NCI-H510A (cell line): ENCODE measurements around the gene GNAI2.
"Not testable (repeated sequence)": the region's sequence is repeated elsewhere in the genome, so short reads cannot be mapped to it uniquely, and the experiment has no call there.

ENCODE experiments used
- DNase-seq: peaks from one replicate; lab custom pipeline; 2025; lab: John Stamatoyannopoulos, UW

GNAI2 gene

DNA sequence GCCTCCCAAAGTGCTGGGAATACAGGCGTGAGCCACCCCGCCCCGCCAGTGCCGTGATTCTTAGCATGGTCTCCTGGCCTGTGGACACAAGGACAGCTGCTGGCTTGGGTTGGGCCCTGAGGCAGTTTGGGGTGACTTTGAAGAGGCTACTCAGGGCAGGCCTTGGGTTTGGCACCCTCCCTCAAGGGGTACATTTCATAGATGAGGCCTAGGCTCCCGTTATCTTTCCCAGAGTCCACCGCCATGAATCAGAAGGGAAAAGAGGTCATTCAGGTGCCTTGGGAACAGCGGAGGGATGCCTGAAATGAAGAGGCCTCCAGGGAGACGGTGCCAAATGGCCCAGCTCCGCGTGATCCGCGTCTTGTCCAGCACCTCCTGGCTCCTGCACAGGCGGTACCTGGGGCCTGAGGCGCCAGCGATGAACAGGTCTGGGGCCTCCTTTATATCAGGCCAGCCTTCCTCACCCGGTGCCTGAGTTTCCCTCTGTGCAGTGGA, 9.3 kb downstream of the GNAI2 start:
- no peak for DNase-seq

GRCh38 chr3:50245831-50246516, 10.0 kb downstream of the GNAI2 start:
- peak; percentile 32 for DNase-seq

DNA sequence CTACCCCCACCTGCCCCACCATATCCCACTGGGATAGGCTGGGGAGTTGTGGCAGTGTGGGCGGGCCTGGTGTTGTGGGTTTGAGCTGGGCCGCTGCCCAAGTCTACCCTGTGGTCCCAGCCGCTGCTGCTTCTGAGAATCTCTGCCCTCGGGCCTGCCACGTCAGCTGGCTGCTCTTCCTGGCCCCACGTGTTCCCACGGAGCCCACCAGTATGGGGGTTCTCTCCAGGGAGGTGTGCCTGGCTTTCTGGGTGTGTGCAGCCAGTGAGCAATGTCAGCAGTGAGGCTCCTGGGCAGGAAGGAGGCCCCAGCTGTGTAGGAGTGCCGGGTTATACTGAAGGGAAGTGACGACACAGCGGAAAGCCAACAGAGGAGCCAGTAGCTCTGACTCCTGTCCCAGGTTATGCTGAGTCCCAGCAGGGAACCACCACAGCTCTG, 10.5 kb downstream of the GNAI2 start:
- DNase-seq = no peak

DNA sequence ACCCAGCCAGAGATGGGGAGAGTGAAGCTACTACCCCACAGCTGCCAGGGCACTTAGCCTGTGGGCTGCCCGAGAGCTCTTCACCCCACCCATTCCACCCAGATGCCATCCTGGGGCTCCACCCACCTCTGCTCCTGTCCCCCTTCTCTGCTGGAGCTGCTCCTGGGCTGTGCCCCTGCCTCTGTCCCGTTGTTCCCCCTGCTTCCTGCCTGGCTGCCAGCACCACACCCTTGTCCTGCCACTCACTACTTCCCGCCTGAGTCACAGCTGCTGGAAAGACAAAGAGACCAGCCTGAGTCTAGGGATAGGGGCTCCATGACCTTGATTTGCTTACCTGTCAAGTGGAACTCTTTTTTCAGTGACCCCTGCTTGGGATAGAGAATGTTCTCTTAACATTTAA, 12.4 kb downstream of the GNAI2 start:
- DNase-seq = no peak

- DNase-seq = no peak
Measured at GRCh38 chr3:50249457-50249856, 13.5 kb downstream of the GNAI2 start.

DNA sequence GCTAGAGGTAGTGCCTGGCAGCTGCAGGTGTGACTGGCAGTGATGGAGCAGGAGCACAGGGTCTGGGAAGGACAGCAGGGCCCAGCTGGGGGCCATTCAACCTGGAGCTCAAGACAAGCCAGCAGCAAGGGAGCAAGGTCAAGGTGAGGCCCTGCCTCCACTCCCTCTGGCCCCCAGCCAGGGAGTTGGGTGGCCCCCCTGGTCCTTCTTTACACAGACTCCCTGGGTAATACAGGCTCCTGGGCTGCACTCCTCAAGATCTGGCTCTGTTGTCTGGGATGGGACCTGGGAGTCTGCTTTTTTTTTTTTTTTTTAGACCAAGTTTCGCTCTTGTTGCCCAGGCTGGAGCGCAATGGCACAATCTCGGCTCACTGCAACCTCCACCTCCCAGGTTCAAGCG, 14.5 kb downstream of the GNAI2 start:
- no peak for DNase-seq

GRCh38 chr3:50251220-50251619, 15.2 kb downstream of the GNAI2 start:
- DNase-seq = no peak

DNA sequence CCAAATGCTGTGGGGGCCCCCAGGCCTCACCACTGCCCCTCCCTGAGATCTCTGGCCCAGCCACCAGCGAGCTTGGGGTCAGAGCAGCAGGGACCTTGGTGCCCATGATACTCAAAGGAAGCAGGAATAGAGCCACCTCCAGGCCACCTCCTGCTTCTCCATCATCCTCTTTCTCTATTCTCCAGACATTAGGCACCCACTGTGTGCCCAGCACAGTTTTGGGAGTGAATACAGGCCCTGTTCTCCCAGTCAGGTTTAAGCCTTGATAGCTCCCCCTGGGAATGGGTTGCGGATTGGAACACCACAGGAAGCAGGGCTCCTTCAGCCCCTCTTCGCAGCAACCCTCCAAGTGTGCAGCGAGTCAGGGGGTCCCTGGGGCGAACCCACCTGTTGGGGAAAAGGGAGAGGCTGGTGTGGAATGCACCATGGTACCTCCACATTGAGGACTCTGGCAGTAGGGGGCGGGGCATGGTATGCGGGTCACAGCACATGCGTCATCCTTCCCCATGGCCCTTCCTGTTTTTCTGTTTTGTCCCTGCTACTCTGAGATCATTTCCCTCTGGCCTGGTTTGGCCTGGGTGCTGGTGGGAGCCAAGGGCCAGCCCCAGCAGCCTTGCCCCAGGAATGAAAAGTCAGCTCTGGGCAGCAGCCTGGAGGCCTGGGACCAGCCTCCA, 18.7 kb downstream of the GNAI2 start:
- no peak for DNase-seq

DNA sequence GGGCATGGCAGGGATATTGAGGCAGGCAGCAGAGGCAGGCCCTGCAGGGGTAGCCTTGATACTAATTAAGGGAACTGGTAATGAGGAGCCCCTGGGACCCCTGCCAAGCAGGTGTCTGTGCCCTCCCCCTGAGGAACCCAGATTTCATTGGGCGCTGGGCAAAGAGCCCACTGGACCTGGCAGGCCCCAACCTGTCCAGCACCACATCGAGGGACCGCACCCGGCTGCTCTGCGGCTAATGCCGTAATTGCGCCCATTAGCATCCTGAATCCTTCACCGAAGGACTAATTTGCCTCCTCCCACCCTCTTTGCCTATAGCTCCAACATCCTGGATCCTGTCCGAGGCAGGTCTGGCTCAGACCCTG, 19.2 kb downstream of the GNAI2 start:
- no peak for DNase-seq

- DNase-seq = peak; percentile 15
Measured at GRCh38 chr3:50256978-50257890, 21.2 kb downstream of the GNAI2 start.

DNA sequence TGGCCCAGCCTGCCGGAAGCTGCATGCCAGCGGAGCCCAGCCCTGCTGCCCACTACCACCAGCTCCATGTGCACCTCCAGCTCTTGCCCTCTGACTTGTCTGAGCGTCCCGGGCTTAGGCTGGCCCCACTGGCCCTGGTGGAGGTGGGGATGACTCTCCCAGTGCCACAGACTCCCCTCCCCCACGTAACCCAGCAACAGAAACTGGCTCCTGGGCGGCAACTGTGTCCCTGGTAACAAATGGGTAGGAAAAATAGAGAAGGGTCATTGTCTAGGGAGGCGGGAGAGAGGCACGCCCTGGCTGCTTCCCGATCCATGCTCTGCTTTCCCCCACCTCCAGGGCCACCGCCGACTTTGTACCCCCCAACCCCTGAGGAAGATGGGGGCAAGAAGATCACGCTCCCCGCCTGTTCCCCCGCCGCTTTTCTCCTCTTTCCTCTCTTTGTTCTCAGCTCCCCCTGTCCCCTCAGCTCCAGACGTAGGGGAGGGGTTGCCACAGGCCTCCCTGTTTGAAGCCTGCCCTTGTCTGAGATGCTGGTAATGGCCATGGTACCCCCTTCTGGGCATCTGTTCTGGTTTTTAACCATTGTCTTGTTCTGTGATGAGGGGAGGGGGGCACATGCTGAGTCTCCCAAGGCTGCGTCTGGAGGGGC, 22.2 kb downstream of the GNAI2 start:
- no peak for DNase-seq

GRCh38 chr3:50258979-50259378, 23.0 kb downstream of the GNAI2 start:
- DNase-seq = no peak

DNA sequence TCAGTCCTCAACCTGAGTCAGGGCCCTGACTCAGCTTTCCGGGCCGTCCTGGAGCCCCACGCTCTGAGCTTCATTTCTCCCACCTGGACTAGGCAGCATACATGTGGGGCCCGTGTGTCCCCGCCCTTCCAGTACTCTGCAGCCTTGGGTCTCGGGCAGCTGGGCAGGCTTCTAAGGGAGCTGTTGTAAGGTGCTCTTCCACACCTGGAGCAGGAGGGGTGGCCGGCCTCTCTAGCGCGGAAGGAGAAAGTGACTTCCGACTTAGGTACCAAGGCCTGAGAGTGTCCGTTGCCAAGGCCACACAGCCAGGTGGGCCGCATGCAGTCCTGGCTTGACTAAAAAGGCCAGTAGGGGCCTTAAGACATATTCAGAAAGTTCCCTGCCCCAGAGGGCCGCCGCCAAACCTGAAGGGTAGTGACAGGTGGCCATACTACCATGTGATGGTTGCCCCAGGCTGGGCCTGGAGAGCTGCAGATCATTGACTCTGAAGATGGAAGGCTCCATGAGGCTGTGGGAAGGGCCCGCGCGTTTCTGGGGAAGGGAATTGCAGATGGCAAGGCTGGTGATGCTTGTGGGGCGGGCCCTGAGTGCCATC, 23.5 kb downstream of the GNAI2 start:
- no peak for DNase-seq

DNA sequence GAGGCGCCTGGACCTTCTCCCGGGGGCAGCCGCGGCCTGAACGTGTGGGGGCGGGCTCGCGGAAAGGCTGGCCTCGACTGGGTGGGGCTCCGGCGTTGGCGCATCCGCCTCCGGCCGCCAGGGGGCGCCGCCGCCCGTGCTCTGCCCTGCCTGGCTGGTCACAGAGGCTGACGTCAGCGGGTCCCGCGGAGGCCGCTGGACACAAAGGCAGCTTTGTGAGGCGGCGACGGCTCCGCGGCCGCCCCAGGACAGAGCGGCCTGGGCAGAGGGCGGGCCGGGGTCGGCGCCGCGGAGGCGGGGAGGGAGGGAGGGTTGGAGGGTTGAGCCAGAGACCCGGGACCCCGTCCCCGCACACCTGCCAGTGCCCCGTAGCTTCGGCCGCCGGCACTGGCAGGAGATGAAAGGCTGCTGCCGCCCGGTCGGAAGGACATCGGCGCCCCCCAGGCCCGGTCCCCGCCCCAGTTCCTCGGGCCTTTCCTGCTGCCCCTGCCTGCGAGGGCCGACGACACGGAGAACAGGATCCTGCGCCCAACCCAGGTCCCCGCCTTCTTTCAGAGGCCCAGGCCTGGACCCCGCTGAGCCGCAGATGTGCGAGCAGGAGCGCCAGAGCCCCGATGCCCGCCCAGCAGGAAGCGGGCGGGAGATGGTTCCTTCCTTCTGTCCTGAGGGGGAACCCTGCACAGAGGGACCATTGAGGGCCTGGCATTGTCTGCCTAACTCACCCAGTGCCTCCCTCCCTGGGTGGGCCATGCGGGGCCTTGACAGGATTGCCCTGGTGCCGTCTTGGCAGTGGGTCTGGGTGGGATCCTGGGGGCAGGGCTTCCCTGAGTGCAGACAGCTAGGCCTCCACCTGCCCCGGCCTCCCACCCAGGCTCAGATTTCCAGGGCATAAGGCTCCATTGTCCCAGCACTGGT, 24.3 kb downstream of the GNAI2 start:
- peak; percentile 57 for DNase-seq

DNA sequence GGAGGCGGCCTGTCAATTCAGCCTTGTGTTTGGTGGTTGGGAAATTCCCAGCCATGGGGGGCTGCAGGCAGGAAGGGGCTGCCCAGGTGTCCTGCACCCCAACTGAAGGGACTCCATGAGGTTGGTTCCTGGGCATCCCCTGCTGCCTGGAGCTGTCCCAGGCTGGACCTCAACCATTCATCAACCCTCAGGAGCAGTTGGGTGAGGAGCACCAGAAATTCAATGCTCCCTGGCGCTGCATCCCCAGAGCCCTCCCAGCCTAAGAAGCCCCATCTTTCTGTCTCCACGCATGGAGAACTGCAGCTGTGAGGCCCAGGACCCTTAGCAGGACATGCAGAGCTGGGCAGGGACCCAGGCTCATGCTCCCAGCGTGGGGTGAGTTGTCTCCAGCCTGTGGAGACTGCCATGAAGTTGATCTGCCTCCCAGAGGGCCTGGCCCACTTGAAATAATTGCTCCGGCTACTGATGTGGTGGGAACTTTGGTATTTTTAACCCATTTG, 25.0 kb downstream of the GNAI2 start:
- no peak for DNase-seq

- DNase-seq = no peak
Measured at GRCh38 chr3:50261505-50261904, 25.5 kb downstream of the GNAI2 start.

- DNase-seq = not testable (repeated sequence)
Measured at GRCh38 chr3:50262200-50262599, 26.2 kb downstream of the GNAI2 start.

GRCh38 chr3:50262778-50263177, 26.8 kb downstream of the GNAI2 start:
- no peak for DNase-seq

DNA sequence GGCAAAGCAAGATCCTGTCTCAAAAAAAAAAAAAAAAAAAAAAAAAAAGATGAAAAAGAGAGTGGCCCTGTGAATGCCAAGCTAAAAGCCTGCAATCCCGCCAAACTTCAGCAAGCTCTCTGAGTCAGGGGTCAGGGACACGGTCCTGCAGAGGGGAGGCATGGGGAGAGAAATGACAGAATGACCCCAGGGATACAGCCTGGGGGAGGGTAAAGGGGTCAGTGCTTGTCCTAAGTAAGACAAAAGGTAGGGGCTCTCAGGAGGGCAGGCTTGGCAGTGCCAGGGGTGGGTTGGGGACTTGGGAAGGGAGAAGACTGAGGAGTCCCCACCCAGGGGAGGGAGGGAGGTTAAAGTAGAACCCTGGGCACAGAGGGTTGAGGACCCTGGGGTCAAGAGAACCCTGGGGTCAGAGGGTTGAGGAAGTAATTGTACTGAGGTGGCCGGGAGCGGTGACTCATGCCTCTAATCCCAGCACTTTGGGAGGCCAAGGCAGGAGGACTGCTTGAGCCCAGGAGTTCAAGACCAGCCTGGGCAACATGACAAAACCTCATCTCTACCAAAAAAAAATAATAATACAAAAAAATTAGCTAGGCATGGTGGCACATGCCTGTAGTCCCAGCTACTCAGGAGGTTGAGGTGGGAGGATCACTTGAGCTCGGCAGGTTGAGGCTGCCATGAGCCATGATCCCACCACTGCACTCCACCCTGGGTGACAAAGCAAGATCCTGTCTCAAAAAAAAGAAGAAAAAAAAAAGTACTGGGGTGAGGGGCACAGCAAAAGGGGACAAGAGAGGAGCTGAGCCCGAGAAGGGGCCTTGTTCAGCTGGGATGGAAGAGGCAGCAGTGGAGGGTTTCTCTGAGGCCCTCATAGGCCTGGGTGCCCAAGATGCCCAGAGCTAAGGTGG, 27.7 kb downstream of the GNAI2 start:
- no peak for DNase-seq
